Ishikawa (cell line): ENCODE results near the gene FAM50A.

Experiments
- CEBPB ChIP-seq: IDR thresholded peaks from 2 replicates; pipeline ENCODE4 v1.6.1; 2012
- CREB1 ChIP-seq: IDR thresholded peaks from 2 replicates; pipeline ENCODE4 v1.6.1; 2012; ENCODE audit warnings: low read depth
- EGR1 ChIP-seq: IDR thresholded peaks from 2 replicates; pipeline ENCODE4 v1.6.1; 2012
- EP300 ChIP-seq: IDR thresholded peaks from 2 replicates; pipeline ENCODE4 v1.6.1; 2012; ENCODE audit warnings: borderline replicate concordance
- FOXM1 ChIP-seq: IDR thresholded peaks from 2 replicates; pipeline ENCODE4 v1.6.1; 2012; ENCODE audit warnings: low read depth, borderline replicate concordance
- NFIC ChIP-seq: IDR thresholded peaks from 2 replicates; pipeline ENCODE4 v1.6.1; 2012
- RAD21 ChIP-seq: IDR thresholded peaks from 2 replicates; pipeline ENCODE4 v1.6.1; 2012; ENCODE audit warnings: low read depth
- REST ChIP-seq: IDR thresholded peaks from 2 replicates; pipeline ENCODE4 v1.6.1; 2012; ENCODE audit warnings: low read depth, mild to moderate bottlenecking
- TAF1 ChIP-seq: IDR thresholded peaks from 2 replicates; pipeline ENCODE4 v1.6.1; 2012; ENCODE audit warnings: low read depth, mild to moderate bottlenecking
- TCF12 ChIP-seq: IDR thresholded peaks from 2 replicates; pipeline ENCODE4 v1.6.1; 2012; ENCODE audit warnings: low read depth
- TEAD4 ChIP-seq: IDR thresholded peaks from 2 replicates; pipeline ENCODE4 v1.6.1; 2012
- YY1 ChIP-seq: IDR thresholded peaks from 2 replicates; pipeline ENCODE4 v1.6.1; 2012; ENCODE audit warnings: low read depth
- ZBTB7A ChIP-seq: IDR thresholded peaks from 2 replicates; pipeline ENCODE4 v1.6.1; 2012; ENCODE audit warnings: low read depth
- TF ChIP-seq, protein P1 (sequence below): IDR thresholded peaks from 2 replicates; pipeline ENCODE4 v1.6.1; 2012
- TF ChIP-seq, protein P2 (sequence below): IDR thresholded peaks from 2 replicates; pipeline ENCODE4 v1.6.1; 2012

The FAM50A gene

GRCh38 chrX:154463611-154464220 lies 19.8 kb downstream of the FAM50A start:
- TF ChIP-seq, protein P1, sequence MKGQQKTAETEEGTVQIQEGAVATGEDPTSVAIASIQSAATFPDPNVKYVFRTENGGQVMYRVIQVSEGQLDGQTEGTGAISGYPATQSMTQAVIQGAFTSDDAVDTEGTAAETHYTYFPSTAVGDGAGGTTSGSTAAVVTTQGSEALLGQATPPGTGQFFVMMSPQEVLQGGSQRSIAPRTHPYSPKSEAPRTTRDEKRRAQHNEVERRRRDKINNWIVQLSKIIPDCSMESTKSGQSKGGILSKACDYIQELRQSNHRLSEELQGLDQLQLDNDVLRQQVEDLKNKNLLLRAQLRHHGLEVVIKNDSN, result no peak
- TF ChIP-seq EGR1 (no peak), TAF1 (no peak), CREB1 (no peak), NFIC (no peak), RAD21 (no peak), YY1 (no peak)
- TF ChIP-seq, protein P2, sequence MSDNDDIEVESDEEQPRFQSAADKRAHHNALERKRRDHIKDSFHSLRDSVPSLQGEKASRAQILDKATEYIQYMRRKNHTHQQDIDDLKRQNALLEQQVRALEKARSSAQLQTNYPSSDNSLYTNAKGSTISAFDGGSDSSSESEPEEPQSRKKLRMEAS, result no peak

- no peak for TF ChIP-seq EP300
- TF ChIP-seq TCF12, result no peak
- TF ChIP-seq, protein P2, result no peak
- no peak for TF ChIP-seq ZBTB7A
- no peak for TF ChIP-seq FOXM1
- TF ChIP-seq EGR1, result no peak
- no peak for TF ChIP-seq TEAD4
- TF ChIP-seq CREB1, result no peak
- no peak for TF ChIP-seq YY1
These were observed 20.9 kb downstream of the FAM50A start for GRCh38 chrX:154464806-154465365.

GRCh38 chrX:154465601-154466000 lies 21.7 kb downstream of the FAM50A start:
- TF ChIP-seq TCF12 (no peak), YY1 (no peak)

- TF ChIP-seq, protein P2, result no peak
- TF ChIP-seq CEBPB, result no peak
- no peak for TF ChIP-seq YY1
- TF ChIP-seq REST, result no peak
- no peak for TF ChIP-seq EP300
- no peak for TF ChIP-seq CREB1
- TF ChIP-seq, protein P1, result no peak
- TF ChIP-seq RAD21, result no peak
- no peak for TF ChIP-seq ZBTB7A
- no peak for TF ChIP-seq TAF1
These were observed 22.1 kb downstream of the FAM50A start for GRCh38 chrX:154466036-154466435.

- TF ChIP-seq TAF1 (no peak), NFIC (no peak), EGR1 (no peak), TEAD4 (no peak), TCF12 (no peak), RAD21 (no peak)
- TF ChIP-seq, protein P2, result no peak
These were observed 23.0 kb downstream of the FAM50A start for GRCh38 chrX:154466907-154467306.

DNA sequence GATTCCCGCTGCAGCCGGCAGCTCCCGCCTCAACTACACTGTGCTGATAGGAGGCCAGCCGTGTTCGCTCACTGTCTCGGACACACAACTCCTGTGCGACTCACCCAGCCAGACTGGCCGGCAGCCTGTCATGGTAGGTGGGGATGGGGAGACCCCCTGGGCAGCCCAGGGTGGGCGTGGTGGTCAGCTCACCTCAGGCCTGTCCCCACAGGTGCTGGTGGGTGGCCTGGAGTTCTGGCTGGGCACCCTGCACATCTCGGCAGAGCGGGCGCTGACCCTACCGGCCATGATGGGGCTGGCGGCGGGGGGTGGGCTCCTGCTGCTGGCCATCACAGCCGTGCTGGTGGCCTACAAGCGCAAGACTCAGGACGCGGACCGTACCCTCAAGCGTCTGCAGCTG lies 23.6 kb downstream of the FAM50A start:
- TF ChIP-seq TCF12 (no peak), EP300 (no peak), REST (no peak), FOXM1 (no peak), ZBTB7A (no peak), TEAD4 (no peak), RAD21 (no peak), TAF1 (no peak), CEBPB (no peak), YY1 (no peak), EGR1 (no peak), NFIC (no peak), CREB1 (no peak)
- TF ChIP-seq, protein P1, result no peak
- TF ChIP-seq, protein P2, result no peak
